NCI-H1436 treated with DMSO at 0.1 percent for 48 hours (cell line): Measurements from ENCODE around the gene NANOS3.
A peak's percentile ranks its signal among the peaks of the same experiment; 100 is the strongest.

ENCODE experiments used
- DNase-seq: peaks from one replicate; lab custom pipeline; 2025; lab: John Stamatoyannopoulos, UW

NANOS3 gene

GRCh38 chr19:13864667-13865570, 12.0 kb upstream of the NANOS3 start:
- DNase-seq = no peak

GRCh38 chr19:13865571-13866462, 11.1 kb upstream of the NANOS3 start:
- DNase-seq = no peak

- no peak for DNase-seq
Measured at GRCh38 chr19:13866463-13867046, 10.4 kb upstream of the NANOS3 start.

- no peak for DNase-seq
Measured at GRCh38 chr19:13868663-13869062, 8.3 kb upstream of the NANOS3 start.

GRCh38 chr19:13869281-13869680, 7.7 kb upstream of the NANOS3 start:
- no peak for DNase-seq

- DNase-seq = no peak
Measured at GRCh38 chr19:13870873-13871272, 6.1 kb upstream of the NANOS3 start.

GRCh38 chr19:13872339-13872694, 4.6 kb upstream of the NANOS3 start:
- no peak for DNase-seq

- no peak for DNase-seq
Measured at GRCh38 chr19:13872695-13873389, 4.1 kb upstream of the NANOS3 start.

GRCh38 chr19:13873834-13874515, 3.0 kb upstream of the NANOS3 start:
- no peak for DNase-seq

- no peak for DNase-seq
Measured at GRCh38 chr19:13875824-13876223, 1.1 kb upstream of the NANOS3 start.

GRCh38 chr19:13877303-13877702, 369 bp downstream of the NANOS3 start:
- DNase-seq = no peak

- DNase-seq = peak; percentile 73
Measured at GRCh38 chr19:13880059-13881043, 3.4 kb downstream of the NANOS3 start.

- no peak for DNase-seq
Measured at GRCh38 chr19:13881251-13881691, 4.3 kb downstream of the NANOS3 start.

GRCh38 chr19:13881692-13882418, 4.9 kb downstream of the NANOS3 start:
- no peak for DNase-seq

- DNase-seq = no peak
Measured at GRCh38 chr19:13882419-13882795, 5.5 kb downstream of the NANOS3 start.

GRCh38 chr19:13882836-13883235, 5.9 kb downstream of the NANOS3 start:
- no peak for DNase-seq

- DNase-seq = no peak
Measured at GRCh38 chr19:13883516-13884064, 6.7 kb downstream of the NANOS3 start.

GRCh38 chr19:13884726-13885591, 8.0 kb downstream of the NANOS3 start:
- no peak for DNase-seq
